Activated CD8-positive, alpha-beta memory T cell treated with anti-CD3 and anti-CD28 coated beads for 1 hour (primary cell): ENCODE results near the gene SHB.

Experiments used
- DNase-seq, 2 donors: peaks; one replicate each; pipeline ENCODE4 v3.0.0-alpha.2; 2020; ENCODE audit warnings: low read depth in 1 of 2; ENCODE audit errors: extremely low read depth in 1 of 2

SHB gene

DNA sequence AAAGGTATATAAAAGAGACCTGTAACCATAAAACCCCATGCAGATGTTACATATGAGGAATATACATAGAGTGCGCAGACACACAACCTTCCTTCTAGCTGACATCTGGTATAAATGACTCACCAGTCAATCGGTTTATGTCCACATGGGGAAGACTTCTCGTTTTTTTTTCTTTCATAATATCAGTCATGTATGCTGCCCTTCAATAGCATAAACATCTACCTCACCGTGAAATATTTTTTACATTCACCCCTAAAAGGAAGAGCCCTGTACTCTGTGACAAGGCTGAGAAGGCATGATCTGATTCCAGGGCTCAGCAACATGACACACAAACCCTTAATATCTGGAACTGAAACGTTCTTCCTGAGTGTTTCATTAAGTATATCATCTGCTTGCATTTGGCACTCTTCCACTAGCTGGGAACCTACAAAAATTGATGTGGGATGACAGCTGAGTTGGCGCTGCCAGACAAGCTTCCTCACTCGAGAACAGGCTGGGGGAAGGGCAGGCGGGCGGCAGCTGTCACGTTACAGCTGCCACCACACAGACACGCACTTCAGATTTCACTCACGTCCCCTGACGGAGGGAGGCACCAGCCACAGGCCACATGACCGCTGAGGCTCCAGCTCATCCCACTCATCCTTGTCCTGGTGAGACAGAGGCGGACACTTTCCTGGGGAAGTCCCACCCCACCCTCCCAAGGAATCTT, 74.2 kb downstream of the SHB start:
- DNase-seq: no peak

- DNase-seq: no peak
Measured at GRCh38 chr9:37992924-37993349, 76.1 kb downstream of the SHB start.

- DNase-seq: no peak
Measured at GRCh38 chr9:37990404-37991015, 78.5 kb downstream of the SHB start.

- DNase-seq: no peak
Measured at GRCh38 chr9:37989701-37990100, 79.3 kb downstream of the SHB start.

DNA sequence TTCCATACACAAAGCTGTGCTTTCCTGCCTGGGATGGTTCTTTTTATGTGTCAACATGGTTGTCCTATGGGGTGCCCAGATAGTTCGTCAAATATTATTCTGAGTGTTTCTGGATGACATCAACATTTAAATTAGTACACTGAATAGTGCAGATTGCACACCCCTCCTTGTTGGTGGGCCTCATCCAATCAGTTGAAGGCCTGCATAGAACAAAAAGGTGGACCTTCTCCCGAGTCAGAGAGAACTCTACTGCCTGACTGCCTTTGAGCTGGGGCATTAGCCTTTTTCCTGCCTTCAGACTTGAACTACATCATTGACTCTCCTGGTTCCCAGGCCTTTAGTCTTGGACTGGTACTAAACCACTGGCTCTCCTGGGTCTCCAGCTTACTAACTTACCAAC, 80.4 kb downstream of the SHB start:
- DNase-seq: no peak

- no peak for DNase-seq
Measured at GRCh38 chr9:37988041-37988440, 81.0 kb downstream of the SHB start.

DNA sequence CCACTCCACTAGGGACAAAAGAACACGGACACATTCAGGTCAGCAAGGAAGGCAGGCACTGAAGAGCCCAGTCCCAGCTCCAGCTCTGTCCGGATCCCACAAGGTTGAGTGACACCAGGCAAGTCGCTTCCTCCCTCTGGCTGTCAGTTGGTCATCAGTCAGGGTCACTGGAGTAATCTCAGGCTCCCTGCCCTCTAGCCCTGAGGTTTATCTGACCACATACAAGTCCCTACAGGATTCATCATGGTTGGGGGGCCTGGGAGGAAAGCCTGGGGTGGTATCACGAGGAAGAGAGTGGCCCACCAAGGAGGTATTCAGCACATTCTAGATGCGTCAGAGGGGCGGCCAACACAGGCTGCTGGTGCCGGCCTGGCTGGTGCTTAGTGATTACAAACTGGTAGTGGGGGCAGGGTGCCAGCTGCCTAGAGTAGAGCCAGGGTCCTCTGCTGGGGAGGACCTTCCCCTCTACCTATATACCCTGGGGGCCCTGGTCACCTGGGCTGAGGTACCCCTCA, 81.5 kb downstream of the SHB start:
- no peak for DNase-seq

- DNase-seq: no peak
Measured at GRCh38 chr9:37986771-37987258, 82.2 kb downstream of the SHB start.

- no peak for DNase-seq
Measured at GRCh38 chr9:37986001-37986400, 83.0 kb downstream of the SHB start.

DNA sequence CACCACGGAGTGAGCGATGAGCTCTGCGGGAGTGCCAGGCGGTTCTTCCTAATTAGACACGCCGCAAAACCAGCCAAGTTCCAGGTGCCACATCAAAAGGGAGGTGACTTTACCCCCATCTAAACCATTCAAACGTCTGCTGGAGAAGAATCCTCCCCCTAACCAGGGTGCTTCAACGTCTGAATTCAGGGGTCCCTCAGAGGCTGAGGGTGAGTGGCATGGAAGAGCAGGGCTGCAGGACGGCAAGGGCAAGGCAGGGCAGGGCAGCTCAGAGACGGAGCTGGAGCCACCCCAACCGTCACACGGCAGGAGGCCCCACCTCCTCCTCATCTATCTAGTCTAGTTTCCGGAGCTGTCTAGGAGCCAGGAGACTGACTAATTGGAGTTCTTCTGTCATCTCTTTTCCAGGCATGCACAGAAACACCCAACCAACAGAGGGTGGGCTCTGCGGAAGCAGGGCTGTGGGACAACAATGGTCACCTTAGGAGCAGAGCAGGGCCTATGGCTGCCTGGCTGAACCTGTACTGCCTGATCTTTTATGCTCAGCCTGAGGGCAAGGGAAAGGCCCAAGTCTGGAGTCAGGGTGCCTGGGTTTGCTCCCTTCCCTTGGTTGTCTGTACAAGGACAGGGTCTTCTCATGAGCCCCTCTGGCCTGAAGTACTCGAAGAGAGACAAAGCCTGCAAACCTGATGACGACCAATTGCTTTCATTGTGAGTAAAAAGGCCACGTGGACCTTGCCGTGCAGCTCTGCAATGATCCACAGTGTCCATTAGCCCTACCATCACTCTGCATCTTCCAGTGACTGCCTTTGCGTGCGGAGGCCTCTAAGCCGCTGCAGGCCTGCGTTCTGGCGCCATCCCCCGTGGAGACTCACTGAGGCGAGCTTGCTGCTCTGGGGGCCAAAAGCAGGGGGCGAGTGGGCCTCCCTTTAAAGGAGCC, 84.1 kb downstream of the SHB start:
- DNase-seq: no peak

DNA sequence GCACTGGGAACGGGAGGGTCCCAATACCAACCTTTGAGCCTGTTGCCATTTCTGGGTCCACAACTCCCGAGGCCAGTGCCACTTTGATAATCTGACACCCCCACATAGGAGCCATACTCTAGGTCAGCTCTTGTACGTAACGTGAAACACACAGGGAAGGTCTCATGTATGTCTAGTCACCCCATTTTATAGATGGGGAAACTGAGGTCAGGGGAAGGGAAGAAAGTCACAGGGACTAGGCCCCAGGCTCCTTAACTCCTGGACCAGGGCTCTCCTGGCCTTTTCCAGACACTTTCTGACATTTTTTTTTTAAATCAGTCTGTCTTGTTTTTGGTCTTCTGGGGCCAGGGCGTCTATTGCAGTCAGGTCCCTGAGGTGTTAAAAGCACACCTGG, 84.8 kb downstream of the SHB start:
- no peak for DNase-seq

GRCh38 chr9:37983381-37984067, 85.5 kb downstream of the SHB start:
- no peak for DNase-seq

DNA sequence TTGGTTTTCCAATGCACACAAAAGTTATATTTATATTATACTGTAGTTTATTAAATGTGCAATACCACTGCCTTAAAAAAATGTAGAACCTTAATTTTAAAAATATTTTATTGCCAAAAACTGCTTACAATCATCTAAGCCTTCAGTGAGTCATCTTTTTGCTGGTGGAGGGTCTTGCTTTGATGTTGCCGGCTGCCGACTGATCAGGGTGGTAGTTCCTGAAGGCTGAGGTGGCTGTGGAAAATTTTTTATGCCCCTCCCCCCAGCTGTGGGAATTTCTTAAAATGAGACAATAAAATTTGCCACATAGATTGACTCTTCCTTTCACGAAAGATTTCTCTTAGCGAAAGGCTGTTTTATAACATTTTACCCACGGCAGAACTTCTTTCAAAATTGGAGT, 89.2 kb downstream of the SHB start:
- DNase-seq: no peak

GRCh38 chr9:37978983-37979382, 90.0 kb downstream of the SHB start:
- no peak for DNase-seq

DNA sequence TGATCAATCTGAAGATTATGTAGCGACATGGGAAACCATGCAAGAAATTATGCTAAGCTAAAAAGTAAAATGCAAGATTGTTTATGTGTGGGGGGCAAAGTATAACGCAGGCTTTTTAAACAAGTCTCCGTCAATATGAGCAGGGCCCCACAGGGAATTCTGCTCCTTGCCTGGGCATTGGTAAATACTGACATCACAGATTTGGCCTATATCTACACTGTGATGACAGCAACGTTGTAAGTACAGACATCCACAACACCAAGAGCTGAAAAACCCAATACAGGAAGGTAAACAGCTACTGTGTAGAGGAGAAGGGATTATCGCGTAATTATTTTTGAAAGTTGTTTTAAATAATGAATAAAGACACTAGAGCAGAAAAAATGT, 90.6 kb downstream of the SHB start:
- DNase-seq: no peak

DNA sequence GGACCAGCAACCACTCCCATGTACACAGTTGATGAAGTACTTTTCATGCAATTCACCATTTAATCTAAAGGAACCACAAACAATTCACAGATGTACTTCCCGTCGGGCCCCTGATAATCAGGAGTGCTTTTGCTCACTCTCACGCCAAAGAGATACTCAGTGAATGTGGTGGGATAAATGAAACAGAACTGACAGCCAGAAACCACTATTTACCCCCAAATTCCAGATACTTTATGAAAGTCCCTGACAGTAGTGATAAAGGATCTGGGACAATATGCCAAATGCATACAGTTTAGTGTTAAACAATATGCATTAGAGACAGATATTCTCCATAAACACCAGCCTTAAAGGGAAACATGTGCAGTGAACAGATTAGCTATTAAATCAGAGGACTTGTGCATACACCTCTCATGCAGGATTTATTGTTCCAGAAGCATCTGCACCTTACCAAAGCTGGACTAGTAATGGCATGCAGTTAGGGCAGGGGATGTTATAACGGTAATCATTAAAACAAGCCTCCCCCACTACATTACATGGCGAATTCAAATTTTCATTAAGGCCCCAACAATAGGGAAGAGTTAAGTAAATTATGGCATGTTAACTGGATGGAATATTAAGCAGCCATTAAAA, 91.1 kb downstream of the SHB start:
- no peak for DNase-seq

DNA sequence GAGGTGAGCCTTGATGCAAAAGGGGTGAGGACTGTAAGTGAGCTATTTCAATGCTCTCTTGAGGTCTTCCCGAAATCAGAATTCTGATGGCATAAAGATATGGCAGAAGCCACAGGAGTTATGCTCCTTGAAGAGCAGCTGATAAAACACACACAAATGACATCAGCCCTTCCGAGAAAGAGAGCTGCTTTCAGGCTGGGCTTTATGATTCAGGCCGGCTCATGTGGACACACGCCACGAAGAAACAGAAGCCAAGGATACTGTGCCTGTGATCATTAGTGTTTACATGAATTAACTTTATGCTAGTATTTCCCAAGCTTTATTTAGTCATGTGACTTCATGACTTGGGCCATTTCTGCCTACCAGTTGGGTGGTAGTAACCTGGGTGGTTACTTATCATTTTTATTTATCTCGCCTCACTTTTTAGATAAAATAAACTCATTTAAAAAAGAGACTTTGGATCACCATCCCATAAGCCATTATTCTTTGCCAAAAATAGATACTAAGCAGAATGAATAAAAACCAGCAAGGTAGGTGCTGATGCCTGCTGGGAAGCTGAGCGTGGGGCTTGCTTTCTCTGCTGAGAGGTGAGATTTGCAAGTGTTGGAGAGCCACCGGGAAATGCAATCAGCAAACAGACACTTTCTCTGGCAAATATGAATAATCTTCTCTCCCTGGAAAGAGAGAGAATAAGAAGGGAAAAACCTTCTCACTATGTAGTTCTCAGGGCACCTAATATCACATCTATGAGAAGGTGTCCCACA, 92.1 kb downstream of the SHB start:
- no peak for DNase-seq

- DNase-seq: no peak
Measured at GRCh38 chr9:37975639-37976038, 93.4 kb downstream of the SHB start.

- no peak for DNase-seq
Measured at GRCh38 chr9:37974506-37975173, 94.4 kb downstream of the SHB start.
